AG10803 (cell line): Measurements from ENCODE around the gene DRG1.
"Not testable (repeated sequence)": the region's sequence is repeated elsewhere in the genome, so short reads cannot be mapped to it uniquely, and the experiment has no call there.

Experiments used
- DNase-seq: peaks from one replicate; pipeline ENCODE4 v3.0.0; 2010; ENCODE audit warnings: low read depth
- H3K4me3 ChIP-seq: 2 replicates; pipeline ENCODE4 v1.5.1; 2011; ENCODE audit warnings: mild to moderate bottlenecking, low read length, control low read depth
- CTCF ChIP-seq: conservative IDR thresholded peaks from 2 replicates; pipeline ENCODE4 v1.5.1; 2011; ENCODE audit warnings: mild to moderate bottlenecking, low read length, control low read depth, inconsistent platforms

Gene DRG1

GRCh38 chr22:31477329-31477728 is 77.9 kb downstream of the DRG1 start:
- DNase-seq = no peak
- no peak for TF ChIP-seq CTCF
- H3K4me3 ChIP-seq = no peak overlapping the region

- DNase-seq = no peak
- H3K4me3 ChIP-seq = no peak overlapping the region
- no peak for TF ChIP-seq CTCF
These were observed 81.7 kb downstream of the DRG1 start for GRCh38 chr22:31481129-31481528.

- not testable (repeated sequence) for DNase-seq
These were observed 83.1 kb downstream of the DRG1 start for GRCh38 chr22:31482470-31482869.

More at GRCh38 chr22:31482470-31482869, 83.1 kb downstream of the DRG1 start:
- H3K4me3 ChIP-seq = not testable (repeated sequence)
